Stimulated activated CD4-positive, alpha-beta T cell treated with anti-CD3 and anti-CD28 coated beads, Interleukin-15, amount 100 ng/mL, for 48 hours (primary cell): Measurements from ENCODE around the gene ALPK3.
"Not testable (repeated sequence)": the region's sequence is repeated elsewhere in the genome, so short reads cannot be mapped to it uniquely, and the experiment has no call there.

ENCODE experiments used
- DNase-seq, 2 donors: peaks; one replicate each; pipeline ENCODE4 v3.0.0-alpha.2; 2020; ENCODE audit warnings: low read depth in 2 of 2

ALPK3 gene

DNA sequence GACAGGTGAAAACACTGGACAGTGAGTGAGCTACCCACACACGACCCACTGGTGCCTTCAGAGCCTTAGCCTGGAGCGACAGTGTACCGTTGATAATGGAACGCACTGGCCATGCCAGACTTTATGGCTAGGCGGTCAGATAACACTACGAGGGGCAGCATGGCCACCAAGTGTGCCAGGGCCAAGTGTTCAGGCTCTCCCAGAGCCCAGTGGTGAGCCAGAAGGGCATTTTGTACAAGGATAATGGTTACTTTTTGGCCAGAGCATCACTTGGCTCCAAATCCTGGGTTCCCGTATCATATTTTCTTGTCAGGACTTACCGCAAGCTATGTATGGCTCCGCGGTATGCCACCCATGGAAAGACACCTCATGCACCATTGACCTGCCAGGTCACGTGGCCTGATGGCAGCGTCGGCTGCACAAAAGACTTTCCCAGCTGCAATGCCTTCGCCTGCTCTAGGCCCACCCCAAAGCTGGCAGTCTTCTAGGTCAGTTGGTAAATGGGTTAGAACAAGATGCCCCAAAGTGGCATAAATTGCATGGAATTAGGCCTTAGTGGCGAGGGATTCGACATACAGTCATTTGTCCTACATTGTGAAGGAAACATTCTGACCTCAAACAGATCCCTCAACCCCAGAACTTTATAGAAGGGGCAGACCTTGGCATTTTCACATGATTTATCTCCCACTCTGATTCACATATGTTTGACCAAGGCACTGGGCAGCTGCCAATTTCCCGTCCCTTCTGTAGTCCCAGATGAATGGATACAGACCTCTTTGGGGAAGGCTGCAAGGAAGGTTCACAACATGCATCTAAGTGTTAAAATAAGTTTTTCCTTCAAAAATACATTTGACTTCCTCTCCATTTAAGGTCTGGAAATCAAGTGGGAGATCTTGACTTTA is 55.1 kb downstream of the ALPK3 start:
- DNase-seq = no peak

- no peak for DNase-seq
Observed at GRCh38 chr15:84873997-84874396, 56.8 kb downstream of the ALPK3 start.

GRCh38 chr15:84874981-84875699 is 58.0 kb downstream of the ALPK3 start:
- no peak for DNase-seq

DNA sequence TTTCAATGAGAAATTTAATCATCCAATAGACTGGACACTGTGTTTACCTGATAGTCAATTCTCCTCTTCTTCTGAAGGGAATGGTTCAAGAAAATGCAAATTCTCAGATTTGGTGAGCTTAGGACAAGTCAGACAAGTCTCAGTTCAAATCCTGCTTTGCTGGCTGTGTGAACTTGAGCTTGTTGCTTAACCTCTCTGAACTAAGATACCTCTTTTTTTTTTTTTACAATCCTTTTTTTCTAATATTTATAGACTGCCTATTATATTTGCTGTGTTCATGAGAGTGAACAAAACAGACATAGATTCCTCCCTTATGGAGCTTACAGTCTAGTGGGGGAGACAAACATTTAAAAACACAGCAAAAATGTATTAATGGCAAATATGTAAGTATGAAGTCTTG is 59.1 kb downstream of the ALPK3 start:
- no peak for DNase-seq

DNA sequence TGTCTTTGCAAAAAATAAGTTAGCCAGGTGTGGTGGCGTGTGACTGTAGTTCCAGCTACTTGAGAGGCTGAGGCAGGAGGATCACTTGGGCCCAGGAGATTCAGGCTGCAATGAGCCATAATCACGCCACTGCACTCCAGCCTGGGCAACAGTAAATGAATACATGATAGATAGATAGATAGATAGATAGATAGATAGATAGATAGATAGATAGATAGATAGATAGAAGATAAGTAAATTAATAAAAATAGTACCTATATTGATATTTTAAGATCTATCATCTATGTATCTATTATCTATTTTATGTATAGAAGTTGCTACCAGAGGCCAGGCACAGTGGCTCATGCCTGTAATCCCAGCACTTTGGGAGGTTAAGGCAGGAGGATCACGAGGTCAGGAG is 60.5 kb downstream of the ALPK3 start:
- DNase-seq = not testable (repeated sequence)

DNA sequence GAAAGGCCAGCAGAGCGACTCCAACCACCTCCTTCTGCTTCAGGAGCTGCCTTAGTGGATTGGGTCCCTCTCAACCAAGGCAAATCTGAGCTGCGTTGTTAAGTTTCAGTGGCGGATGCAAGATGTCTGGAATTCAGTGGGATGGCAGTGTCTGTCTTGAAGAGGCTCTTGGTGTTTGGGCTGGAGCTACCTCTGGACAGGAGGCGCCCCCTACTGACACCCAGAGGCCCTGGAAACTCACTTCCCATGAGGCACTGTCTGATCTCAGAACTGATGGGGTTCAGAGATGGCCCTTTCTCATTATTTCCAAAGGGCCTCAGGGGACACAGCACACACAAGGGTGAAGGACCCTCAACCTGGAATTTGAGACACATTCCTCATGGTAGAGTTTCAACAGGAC is 61.3 kb downstream of the ALPK3 start:
- DNase-seq = peak; percentile 47 to 61

DNA sequence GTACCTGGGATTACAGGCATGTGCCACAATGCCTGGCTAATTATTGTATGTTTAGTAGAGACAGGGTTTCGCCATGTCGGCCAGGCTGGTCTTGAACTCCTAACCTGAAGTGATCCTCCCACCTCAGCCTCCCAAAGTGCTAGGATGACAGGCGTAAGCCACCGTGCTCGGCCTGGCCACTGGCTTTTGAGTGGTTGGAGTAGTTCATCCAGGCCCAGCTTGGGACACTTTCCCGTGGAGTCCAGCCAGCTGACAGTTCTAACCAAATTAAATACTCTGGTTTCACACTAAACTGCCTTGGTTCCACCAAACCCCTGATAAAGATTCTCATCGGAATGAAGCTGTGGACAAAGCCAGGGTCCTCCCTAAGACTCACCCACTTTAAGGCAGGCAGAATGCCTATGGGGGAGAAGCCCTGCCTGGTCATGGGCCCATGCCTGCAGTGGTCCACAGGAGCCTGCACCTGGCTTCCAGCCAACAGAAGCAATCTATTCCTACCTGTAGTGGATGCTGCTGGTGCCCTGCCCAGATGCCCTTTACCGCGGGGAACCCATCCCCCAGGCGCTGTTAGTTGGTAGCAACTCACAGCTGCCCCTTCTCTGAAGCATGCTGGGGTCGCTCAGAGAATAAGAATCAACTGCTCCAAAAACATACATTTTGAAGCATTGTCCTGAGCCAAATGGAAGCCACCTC is 62.1 kb downstream of the ALPK3 start:
- no peak for DNase-seq

DNA sequence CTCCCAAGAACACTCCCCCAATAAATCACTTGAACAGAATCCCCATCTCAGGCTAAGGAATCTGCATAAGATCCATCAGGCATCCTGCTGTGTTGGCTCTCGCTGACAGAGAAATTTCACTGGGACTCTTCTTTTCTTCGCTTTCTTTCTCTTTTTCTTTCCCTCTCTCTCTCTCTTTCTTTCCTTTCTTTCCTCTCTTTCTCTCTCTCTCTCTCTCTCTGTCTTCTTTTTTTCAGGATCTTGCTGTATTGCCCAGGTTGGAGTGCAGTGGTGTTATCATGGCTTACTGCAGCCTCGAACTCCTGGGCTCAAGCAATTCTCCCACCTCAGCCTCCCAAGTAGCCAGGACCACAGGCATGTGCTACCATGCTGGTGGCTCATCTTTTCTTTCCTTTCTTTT is 62.9 kb downstream of the ALPK3 start:
- DNase-seq = no peak

- DNase-seq = no peak
Observed at GRCh38 chr15:84880822-84881519, 63.8 kb downstream of the ALPK3 start.

DNA sequence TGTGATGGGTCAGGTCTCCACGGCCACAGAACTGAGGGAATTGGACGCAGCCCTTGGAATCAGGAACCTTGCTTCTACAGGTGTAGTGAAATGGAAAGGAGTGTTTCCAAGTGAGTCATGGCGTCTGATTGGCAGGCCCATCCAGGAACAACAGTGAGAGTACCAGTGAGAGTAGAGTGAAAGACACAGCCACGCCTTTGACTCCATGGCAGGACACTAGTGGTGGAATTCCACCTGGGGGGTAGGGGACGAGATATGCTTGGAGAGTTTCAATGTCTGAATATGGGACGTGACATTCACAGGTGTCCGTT is 64.3 kb downstream of the ALPK3 start:
- no peak for DNase-seq

GRCh38 chr15:84883466-84883865 is 66.3 kb downstream of the ALPK3 start:
- DNase-seq = no peak

- no peak for DNase-seq
Observed at GRCh38 chr15:84883916-84884781, 67.0 kb downstream of the ALPK3 start, which contains the start of gene SLC28A1. Gene SLC28A1, plus strand, starts transcription at chr15:84884662. Its CDS starts 3,099 bp downstream, at chr15:84887761.

DNA sequence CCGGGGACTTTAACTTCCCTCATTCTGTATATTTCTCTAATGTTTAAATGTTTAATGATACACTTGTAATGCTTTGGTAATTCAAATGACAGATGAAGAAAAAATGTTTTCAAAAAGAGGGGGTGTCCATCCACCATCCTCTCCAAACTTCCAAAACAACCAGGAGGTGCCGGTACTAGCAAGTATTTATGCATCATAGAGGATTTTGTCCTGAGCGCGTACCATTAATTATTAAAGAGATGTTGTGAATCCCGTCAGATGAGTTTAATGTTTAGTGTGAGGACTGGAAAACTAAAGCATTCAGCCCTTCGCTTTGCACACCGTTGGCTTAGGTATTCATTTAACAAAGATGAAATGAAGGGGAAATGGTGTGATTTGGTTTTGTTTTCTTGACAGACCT is 68.6 kb downstream of the ALPK3 start:
- DNase-seq = no peak

- DNase-seq = no peak
Observed at GRCh38 chr15:84886211-84886983, 69.2 kb downstream of the ALPK3 start.

- no peak for DNase-seq
Observed at GRCh38 chr15:84886984-84887299, 69.8 kb downstream of the ALPK3 start.

- no peak for DNase-seq
Observed at GRCh38 chr15:84887938-84888337, 70.8 kb downstream of the ALPK3 start.

DNA sequence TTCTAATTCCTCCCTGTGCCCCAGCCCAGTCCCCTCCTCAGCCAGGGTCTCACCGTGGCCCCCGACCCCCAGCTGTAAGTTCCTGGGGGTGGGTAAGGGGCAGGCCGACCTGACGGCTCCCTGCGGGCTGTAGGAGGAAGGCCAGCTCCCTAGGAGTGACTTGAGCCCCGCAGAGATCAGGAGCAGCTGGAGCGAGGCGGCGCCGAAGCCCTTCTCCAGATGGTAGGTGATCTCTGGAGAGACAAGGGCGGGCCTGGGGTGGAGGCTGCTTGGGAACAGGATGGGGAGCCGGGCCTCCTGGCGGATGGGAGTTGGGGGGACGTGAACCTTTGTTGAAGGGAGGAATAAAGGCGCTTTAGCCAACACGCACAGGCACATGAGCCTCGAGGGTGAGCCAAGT is 71.5 kb downstream of the ALPK3 start:
- no peak for DNase-seq

GRCh38 chr15:84889313-84889990 is 72.3 kb downstream of the ALPK3 start:
- DNase-seq = no peak

DNA sequence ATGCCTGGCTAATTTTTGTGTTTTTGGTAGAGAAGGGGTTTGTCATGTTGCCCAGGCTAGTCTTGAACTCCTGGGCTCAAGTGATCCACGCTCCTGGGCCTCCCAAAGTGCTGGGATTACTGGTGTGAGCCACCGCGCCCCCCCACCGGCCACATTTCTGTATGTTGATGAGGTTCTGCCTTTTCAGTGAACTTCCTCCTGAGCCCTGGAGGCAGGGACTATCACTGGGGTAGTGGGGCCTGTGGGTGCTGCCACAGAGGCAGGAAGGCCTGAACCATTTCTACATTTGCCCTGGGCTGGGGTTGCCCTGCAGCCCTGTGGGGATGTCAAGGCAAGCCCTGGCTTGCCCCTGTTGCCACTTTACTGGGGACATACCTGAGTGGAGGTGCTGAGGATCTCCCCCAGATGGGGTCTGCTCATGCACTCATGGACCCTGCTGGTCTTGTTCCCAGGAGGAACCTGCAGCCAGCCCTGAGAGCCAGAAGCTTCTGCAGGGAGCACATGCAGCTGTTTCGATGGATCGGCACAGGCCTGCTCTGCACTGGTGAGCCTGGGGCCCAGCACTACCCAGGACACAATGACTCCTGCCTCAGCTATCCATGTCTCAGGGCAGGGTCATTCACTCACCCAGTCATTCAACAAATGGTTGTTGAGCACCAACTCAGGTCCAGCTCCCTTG is 73.0 kb downstream of the ALPK3 start:
- no peak for DNase-seq
